NCI-H748 (cell line): ENCODE data around the gene RBBP4.
"Not testable (repeated sequence)": the region's sequence is repeated elsewhere in the genome, so short reads cannot be mapped to it uniquely, and the experiment has no call there.

Experiments
- DNase-seq: peaks from one replicate; lab custom pipeline; 2025; ENCODE audit not compliant: unreplicated experiment; lab: John Stamatoyannopoulos, UW

The RBBP4 gene

GRCh38 chr1:32639489-32640075 lies 11.4 kb upstream of the RBBP4 start:
- DNase-seq, result no peak

- not testable (repeated sequence) for DNase-seq
Measured at GRCh38 chr1:32642292-32642827, 8.6 kb upstream of the RBBP4 start.

DNA sequence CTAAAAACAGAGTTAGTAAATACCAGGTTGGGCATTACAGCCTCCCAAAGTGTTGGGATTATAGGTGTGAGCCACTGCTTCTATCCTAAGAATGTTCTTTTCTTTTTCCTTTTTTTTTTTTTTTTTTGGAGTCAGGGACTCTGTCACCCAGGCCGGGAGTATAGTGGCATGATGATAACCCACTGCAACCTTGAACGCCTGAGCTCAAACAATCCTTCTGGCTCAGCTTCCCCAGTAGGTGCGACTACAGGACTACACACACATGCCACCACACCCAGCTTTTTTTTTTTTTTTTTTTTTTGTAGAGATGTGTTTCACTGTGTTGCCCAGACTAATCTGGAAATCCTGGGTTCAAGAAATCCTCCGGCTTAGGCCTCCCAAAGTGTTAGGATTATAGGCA lies 6.6 kb upstream of the RBBP4 start:
- DNase-seq, result no peak

DNA sequence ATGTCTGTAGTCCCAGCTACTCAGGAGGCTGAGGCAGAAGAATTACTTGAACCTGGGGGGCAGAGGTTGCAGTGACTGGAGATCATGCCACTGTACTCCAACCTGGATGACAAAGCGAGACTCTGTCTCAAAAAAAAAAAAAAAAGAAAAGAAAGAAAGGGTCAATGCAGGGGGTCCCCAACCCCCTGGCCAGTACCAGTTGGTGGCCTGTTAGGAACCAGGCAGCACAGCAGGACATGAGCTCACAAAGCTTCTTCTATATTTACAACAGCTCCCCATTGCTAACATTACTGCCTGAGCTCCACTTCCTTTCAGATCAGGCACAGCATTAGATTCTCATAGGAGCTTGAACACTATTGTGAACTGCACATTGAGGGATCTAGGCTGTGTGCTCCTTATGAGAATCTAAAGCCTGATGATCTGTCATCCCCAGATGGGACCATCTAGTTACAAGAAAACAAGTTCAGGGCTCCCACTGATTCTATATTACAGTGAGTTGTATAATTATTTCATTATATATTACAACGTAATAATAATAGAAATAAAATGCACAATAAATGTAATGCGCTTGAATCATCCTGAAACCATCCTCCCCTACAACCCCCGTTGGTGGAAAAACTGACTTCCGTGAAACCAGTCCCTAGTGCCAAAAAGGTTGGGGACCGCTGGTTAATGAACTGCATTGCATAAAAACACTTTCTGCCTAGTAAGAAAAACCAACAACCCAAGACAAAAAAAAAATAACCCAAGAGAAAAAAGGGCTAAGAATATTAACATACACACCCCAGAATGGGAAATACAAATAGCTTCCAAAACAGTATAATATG lies 3.5 kb upstream of the RBBP4 start:
- DNase-seq, result no peak

- peak; percentile 90 for DNase-seq
Measured at GRCh38 chr1:32650248-32650751, 708 bp upstream of the RBBP4 start, which contains the start of gene ZBTB8OS. Gene ZBTB8OS, minus strand, starts transcription at chr1:32650550. Its CDS starts 21 bp downstream, at chr1:32650529.

DNA sequence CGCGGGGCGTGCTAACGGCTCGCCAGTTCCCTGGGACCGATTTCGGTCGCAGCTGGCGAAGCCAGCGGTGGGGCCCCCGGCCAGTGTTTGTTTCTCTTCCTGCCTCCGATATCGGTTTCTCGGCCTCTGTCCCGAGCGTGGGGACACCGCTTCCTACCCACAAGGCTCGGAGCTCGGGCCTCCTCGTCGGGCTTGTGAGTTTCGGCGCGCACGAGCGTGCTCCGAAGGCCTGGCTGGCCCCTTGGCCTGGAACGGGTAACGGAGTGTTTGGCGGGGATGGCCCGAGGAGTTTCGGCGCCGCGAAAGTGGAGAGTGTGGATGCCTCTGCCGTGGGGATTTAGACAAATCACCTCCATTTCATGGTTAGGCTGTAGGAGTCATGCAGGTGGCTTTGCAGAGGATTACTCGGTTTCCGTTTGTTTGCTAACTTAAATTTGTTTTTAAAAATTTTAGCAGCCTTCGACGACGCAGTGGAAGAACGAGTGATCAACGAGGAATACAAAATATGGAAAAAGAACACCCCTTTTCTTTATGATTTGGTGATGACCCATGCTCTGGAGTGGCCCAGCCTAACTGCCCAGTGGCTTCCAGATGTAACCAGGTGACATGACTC lies 559 bp downstream of the RBBP4 start:
- DNase-seq, result no peak

GRCh38 chr1:32652244-32652962 lies 1.4 kb downstream of the RBBP4 start:
- no peak for DNase-seq

DNA sequence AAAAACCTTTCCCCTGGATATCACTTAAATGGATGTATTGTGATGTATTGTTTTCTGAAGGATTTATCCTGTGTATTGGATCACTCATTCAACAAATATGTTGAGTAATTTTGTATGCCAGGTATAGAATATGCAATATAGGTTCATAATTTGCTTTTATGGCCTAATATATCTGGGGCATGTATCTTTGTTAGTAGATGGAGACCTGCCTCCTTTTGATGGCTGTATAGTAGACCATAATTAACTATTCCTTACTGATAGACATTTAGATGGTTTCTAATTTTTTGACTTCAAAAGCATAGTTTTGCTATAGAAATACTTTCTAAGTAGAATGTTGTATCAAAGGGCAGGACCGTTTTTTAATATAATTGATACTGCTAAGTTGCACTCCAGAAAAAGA lies 8.6 kb downstream of the RBBP4 start:
- DNase-seq, result no peak

DNA sequence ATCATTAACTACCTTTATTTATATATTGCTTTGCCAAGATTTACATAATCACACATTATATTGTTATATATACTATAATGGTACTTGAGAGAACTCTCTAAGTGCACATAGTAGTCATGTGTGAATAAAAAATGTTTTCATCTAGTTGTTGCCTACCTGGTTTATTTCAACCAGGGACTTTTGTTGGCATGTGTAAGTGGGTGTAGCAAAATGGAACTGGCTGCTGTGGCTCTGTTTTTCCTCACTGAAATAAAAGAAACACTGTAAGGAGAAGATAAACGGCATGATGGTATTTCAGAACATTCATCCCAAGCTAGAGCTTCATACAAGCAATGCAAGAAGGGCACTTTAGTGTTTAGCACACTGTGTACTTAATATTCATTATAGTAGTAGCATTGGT lies 14.9 kb downstream of the RBBP4 start:
- no peak for DNase-seq

DNA sequence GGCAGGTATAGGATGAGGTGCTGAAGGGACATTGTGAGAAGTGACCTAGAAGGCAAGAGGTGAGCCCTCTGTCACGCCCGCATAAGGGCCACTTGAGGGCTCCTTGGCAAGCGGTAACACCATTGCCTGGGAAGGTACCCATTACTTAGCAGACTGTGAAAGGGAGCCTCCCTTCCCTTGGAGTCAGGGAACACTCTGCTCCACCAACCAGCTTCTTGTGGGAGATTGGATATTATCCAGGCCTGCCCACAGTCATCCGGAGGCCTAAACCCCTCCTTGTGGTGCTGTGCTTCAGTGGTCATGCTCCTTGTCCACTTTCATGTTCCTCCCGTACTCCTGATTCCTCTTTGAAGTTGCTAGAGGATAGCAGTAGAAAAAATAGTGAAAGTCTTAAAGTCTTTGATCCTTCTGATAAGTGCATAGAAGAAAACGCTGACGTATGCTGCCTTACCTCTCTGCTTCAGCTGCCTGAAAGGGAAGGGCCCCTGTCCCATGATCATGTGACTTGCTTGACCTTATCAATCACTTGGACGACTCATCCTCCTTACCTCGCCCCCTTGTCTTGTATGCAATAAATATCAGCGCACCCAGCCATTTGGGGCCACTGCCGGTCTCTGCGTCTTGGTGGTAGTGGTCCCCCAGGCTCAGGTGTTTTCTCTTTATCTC lies 16.0 kb downstream of the RBBP4 start:
- no peak for DNase-seq

GRCh38 chr1:32668716-32669115 lies 17.7 kb downstream of the RBBP4 start:
- not testable (repeated sequence) for DNase-seq

DNA sequence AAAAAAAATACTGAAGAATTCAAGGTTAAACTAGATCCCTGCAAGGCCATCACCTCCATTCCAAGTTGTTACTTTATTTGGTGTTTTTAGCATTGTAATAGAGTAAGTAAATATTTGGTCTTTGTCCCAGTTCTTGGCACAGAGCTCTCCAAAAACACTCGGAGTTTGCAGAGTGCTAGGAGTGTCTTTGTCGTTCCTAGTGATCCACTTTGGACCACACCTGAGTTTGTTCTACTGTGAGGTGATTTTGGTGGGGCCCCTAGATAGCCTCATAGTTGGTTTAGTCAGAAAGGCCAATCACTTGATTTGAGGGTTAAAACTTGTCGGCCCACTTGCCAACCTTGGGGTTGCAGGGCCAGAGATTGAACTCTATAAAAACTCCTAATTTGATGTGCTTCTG lies 25.9 kb downstream of the RBBP4 start:
- no peak for DNase-seq

- not testable (repeated sequence) for DNase-seq
Measured at GRCh38 chr1:32679993-32680392, 29.0 kb downstream of the RBBP4 start.

GRCh38 chr1:32680642-32681041 lies 29.6 kb downstream of the RBBP4 start:
- DNase-seq, result no peak

DNA sequence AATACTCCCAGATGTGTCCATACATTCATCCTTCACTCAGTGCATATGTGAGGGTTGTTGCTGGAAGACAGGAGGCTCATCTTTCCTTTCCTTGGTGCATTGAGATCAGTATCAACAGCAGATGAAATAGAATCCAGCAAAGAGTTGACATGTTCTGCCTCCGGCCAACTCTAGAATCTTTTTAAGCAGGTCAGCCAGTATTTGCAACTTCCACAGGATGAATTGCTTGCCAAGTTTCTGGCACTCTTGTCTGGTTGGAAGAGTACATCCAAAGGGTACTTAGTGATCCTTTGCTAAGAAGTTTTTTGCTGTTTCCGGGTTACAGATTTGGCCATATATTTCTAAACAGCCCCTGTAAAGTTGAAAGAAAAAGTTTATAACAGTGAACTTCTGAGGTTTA lies 30.5 kb downstream of the RBBP4 start:
- DNase-seq, result no peak

GRCh38 chr1:32681999-32682398 lies 31.0 kb downstream of the RBBP4 start:
- no peak for DNase-seq

GRCh38 chr1:32683397-32683796 lies 32.4 kb downstream of the RBBP4 start:
- DNase-seq, result no peak

DNA sequence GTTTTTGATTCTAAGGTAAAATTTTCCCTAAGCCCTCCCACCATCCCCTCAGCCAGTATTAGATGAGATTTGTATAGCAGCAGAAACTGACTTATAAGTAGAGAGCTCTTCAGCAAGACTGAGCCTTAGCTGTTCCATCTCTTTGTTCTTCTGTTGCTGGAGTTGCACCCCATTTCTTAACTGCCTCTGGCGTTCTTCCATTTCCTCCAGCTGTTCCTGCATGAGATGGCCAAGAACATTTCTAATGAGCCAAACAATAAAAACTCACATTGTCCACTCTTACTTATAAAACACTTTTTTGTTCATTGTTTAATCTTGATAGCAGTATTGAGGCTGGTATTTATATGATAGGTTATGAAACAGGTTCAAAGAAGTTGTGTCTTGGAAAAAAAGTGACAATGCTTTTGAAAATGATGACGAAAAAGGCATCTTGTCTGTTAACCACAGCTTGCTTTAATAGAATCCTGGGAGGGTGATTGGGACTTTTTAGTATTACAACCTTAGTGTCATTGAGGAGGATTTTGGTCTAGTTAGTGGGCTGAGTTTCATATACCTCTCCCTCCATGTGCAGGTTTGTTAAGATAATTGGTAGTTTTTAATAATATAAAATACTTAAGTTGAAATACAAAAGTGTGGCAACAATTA lies 33.3 kb downstream of the RBBP4 start:
- DNase-seq, result no peak

GRCh38 chr1:32685498-32685897 lies 34.5 kb downstream of the RBBP4 start:
- DNase-seq, result no peak

- no peak for DNase-seq
Measured at GRCh38 chr1:32686387-32686786, 35.4 kb downstream of the RBBP4 start.
